Amniotic epithelial cell (primary cell): ENCODE data around the gene FZD1.

ENCODE experiments used
- DNase-seq: peaks from one replicate; pipeline ENCODE4 v3.0.0-alpha.2; 2010; ENCODE audit warnings: low read depth

The FZD1 gene

DNA sequence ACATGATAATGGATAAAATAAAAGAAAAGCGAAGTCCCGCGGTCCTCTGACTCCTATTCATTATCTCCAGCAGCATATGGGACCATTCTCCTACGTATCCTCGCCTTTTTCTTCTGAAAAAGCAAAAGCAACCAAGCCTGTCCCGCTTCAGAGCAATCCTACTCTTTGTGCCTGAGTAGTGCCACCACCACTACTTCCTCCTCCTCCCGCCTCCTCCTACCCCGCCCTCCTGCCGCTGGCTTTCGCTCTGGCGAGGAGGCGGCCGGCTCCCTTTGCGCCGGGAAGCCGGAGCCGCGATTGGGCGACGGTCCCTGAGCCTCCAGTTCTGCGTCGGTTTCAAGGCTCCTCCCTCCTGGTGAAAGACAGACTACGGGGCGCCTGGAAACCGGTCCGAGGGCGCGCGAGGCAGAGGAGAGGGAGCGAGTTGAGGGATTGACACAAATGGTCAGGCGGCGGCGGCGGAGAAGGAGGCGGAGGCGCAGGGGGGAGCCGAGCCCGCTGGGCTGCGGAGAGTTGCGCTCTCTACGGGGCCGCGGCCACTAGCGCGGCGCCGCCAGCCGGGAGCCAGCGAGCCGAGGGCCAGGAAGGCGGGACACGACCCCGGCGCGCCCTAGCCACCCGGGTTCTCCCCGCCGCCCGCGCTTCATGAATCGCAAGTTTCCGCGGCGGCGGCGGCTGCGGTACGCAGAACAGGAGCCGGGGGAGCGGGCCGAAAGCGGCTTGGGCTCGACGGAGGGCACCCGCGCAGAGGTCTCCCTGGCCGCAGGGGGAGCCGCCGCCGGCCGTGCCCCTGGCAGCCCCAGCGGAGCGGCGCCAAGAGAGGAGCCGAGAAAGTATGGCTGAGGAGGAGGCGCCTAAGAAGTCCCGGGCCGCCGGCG is at the start of gene FZD1:
FZD1 (plus strand) TSS at position 388 of the 878 bp plus-strand sequence; CDS start at position 836, 448 bp downstream.
- peak; percentile 98 for DNase-seq

DNA sequence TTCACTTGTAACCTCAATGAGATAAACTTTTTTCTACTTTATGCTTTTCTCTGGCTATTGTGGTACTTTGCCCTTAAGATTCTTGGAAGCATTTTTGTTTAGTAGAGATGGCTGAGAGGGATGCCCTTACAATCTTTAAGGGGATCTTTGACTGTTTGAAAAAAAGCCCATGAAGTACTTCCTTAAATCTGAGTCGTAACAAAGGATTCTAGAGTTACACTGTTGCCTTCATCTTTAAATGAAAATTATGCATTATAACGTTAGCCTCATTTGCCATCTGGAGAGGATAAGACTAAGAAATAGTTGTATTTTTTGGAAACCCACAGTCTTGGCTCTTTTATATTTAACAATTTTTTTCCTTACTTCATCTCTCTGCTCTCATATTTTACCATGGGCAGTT is 37.8 kb upstream of the FZD1 start:
- DNase-seq = no peak

DNA sequence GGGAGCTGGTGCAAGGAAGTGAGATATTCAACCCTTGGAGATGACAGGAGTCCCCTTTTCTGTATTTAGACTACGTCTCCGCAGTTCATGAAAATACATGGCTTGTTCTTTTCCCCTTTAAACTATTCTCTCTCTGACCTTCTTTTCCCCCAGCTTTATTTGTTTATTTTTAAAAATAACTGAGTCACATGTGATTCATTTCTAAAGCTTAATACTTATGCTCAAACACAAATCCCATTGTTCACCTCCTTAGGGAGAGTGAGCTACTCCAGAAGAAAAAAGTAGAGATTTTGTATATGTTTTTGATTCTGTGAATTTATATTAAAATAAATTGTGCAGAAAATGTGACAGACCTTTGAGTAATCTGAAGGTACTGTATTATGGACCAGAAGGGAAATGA is 35.9 kb upstream of the FZD1 start:
- DNase-seq = peak; percentile 18

DNA sequence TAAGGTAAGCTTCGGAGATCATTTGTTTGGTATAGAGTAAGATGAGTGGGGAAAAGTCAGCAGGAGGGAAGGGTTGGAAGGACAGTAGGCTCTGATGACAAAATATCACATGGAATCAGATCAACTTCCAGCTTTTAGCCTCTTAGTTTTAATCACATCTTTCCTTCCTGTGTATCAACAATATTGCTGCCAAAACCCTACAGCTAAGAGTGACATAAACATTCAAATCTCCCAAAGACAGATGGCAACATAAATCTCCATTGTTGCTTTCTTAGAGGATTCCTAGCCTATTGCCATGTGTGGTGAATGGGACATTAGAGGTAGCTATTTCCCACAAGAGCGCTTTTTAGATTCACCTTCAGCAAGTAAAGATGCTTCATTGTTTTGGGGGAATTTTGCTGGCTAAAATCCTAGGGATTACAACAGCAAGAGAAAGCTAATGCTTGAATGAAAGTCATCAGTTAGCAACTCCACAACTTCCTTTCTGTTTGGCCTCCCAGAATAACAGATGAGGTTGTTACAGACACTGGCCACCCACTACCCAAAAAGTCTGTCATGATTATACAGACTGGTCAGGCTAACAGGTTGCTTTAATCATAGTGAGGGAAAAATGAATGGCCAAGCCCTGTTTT is 35.2 kb upstream of the FZD1 start:
- no peak for DNase-seq

DNA sequence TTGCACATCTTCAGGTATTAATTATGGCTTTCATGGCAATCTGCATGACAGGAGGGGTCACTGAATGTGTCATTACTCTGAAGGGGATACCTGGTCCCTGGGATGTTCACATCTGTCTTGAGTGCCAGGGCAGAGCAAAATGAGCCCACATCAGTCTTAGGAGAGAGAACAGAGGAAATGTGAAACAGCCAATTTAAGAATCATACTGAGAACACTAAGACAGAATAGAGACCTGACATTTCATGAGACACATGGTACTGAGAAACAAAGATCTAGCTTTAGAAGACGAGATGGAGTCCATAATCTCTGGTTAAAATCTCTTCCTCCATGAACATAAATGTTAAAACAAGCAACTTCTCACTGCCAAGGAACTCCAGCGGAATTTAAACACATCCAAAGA is 34.1 kb upstream of the FZD1 start:
- no peak for DNase-seq

DNA sequence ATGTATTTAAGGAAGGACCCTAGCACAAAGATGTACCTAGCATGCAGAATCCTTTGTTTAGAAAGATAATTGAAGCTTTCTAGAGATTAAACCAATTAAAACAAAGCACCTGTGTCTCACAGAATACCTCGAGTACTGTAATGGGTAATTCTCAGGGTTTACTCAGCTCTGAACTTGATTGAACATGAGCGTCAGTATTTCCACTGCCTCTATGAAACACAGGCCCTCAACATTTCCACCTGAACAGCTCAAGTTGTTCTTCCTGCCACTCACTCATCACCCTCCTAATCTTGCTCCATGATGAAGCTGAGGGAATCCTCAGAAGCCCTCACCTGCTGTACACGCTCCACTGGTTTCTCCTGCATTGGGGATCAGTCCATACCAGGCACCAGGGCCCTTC is 33.7 kb upstream of the FZD1 start:
- DNase-seq = no peak

DNA sequence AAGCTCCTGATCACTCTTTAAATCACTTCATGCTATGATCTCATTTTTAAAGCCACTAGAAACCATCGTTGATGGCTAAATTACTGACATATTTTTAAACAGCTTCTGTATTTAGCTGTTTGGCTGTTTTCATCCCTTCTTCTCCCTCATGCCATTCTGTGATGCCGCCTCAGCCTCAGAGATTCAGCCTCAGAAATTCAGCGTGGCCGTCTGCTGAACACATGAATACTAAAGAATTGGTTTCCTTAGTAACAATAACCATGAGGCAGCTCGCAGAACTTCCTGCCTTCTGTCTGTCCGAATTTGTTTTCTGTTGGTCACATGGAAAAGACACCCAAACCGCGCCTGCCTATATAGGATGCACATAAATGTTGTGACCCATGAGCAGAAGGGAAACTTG is 31.0 kb upstream of the FZD1 start:
- no peak for DNase-seq

DNA sequence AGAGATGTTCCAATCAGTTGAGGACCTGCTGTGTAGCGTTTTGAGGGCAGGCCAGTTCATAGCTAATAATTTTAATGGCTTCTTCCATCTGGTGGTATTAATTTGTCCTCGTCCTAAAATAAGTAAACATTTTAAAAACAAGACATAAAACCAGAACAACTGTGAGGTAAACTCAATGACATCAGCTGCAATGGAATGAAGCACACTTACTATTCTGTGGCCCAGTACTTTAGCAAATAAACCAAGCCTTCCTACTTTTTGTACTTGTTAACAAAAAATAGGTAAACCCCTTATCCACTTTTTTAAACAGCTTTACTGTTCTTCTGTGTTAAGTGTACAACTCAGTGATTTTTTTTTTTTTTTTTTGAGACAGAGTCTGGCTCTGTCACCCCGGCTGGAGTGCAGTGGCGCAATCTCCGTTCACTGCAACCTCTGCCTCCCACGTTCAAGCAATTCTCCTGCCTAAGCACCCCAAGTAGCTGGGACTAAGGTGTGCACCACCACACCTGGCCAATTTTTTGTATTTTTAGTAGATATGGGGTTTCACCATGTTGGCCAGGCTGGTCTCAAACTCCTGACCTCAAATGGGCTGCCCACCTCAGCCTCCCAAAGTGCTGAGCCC is 28.9 kb upstream of the FZD1 start:
- DNase-seq = peak; percentile 30

DNA sequence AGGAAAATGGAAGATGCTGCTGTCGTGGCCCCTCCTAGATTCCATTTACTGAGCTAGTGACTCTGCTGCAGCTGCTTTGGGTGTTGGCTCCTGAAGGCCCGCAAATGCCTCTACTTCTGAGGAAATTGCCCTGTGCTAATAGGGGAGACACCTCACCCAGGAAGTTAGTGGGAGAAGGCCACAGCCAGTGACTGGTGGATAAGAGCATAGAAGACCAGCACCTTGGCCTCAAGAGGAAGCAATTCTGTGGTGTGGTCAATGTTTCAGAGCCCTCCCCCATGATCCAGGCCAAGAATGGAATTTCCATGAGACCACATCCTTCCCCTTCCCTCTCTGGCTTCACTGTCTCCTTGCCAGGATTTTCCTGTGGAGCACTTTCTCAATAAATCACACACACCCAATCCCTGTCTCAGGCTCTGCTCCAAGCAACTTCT is 25.0 kb upstream of the FZD1 start:
- DNase-seq = peak; percentile 96

DNA sequence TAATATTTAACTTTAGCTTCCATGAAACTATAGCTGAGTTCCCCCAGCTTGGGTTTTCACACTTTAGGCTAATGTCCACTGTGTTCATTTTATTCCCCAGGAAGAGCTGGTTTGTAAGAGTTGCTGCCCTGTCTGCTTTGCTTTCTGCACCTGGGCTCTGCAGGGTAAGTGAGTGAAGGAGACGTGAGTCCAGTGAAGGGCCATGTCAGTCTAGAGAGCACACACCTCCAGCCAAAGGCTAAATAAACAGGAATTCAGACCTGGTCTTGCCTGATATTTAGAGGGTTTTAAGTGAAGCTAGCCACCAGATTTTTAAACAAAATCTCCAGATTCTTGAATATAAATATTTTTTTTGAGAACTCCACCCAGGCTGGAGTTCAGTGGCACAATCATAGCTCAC is 24.5 kb upstream of the FZD1 start:
- DNase-seq = no peak

DNA sequence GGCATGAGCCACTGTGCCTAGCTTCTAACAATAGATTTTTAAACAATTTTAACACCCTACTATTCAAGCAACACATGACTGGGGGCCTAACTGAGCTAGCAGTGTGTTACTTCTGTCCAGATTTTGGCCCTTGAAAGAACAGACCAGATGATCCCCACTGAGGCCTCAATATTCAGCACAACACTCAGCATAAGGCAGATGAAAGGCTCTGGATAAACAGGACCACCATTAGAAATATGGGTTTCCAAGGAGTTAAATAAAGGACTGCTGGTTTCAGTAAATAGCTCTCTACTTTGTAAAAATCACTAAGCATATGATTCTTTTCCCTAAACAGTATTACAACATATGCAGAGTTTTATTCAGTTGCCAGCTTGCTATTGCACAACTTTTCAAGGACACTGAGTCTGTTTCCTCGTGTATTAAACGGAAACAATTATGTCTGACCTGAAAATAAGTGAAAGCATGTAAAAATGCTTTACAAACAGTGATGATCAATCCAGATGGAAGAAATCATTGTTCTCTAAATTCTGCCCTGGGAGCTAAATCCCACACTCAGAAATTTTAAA is 23.8 kb upstream of the FZD1 start:
- peak; percentile 87 for DNase-seq

DNA sequence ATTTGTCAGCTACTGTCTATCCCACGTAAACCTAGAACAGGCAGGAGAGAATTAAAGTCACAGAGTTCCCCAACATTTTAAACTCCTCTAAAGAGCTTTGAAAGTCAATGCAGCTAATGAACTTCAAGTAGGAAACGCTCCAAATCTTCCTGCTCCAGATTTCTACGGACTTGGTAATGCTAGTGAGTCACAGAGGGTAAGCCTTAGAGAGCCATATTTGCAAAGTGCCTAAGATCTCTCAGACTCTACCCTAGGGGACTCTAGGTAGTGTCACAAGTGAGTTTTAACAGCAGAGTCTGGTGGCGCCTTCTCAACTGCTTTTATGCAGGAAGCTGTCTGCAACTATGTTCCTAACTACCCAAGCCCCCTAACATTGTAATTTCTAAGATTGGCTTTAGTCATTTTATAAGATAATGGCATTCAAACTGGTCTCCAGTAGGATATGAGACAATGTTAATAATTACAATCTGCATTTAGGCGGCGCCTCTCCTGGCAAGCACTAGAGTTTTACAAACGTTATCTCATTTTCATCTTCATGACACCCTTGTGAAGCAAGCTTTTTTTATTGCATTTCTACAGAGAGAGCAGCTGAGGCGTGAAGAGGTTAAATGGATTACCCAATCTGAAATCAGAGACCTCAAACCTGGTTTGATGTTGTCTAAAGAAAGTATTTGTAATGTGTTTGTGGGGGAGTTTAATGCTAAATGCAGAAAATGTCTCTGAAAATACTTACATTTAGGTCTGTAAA is 22.0 kb upstream of the FZD1 start:
- DNase-seq = peak; percentile 52

DNA sequence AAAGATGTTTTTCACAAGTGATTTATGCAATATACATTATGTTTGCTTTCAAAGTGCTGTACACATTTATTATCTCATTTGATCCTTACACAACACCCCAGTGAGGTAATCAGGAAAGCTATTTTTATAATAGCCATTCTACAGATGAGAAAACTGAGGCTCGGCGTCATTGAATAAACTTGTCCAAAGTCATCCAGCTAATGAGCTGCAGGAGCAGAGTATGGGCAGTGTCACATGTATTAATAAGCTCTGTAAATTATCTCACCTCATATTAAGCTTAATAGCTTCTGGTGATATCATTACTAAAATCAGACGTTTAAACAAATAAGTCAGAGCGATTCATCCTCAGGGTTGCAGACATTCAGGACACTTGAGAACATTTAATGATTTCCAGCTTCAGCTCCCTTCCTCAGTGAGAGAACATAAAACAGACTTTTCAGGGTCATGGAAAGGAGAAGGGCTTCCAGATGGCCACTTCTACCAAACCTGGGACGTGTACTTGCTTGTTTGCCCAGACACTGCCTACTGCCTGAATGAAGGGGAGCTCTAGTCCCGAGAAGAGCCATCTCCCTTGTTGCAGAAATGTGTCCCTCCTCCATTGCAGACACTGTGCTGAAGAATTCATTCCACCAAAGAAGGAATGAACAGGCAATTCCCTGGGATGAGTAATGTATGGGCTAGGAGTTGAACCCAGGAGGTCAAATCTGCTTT is 20.5 kb upstream of the FZD1 start:
- DNase-seq = peak; percentile 44

DNA sequence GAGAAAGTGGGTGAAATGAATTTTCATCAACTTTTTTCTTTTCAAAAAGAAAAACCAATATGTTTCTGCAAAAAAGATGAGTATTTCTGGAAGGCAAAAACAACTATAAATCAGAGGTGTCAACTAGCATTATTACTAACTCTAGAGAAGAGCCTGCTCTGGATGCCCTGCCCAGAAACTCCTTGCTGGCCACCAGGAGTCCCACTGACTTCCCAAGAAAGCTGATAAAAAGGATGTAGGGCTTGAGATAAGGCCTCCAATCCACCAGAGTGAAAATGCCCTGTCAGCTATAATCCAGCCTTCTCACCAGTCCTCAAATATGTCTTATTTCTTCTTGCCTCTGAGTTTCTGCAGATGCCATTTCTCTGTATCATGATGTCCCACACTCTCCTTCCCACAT is 16.7 kb upstream of the FZD1 start:
- peak; percentile 59 for DNase-seq

DNA sequence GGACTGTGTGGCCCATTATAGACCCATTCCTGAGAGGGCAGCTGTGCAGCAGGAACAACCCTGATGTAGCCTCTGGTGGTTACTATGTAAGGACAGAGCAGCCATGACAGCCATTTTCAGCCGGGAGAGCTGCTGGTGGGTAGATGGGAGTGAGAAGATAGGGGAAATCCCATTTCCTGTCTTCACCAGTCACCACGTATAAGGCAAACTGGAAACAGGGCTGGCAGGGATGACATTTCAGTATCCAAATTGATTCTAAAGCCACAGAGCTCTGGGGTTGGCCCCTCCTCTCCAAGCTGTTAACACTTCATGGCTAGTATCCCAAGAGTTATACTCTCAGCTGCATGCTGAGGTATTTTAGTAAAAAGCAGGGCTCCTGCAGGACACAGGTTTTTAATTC is 15.2 kb upstream of the FZD1 start:
- DNase-seq = no peak

DNA sequence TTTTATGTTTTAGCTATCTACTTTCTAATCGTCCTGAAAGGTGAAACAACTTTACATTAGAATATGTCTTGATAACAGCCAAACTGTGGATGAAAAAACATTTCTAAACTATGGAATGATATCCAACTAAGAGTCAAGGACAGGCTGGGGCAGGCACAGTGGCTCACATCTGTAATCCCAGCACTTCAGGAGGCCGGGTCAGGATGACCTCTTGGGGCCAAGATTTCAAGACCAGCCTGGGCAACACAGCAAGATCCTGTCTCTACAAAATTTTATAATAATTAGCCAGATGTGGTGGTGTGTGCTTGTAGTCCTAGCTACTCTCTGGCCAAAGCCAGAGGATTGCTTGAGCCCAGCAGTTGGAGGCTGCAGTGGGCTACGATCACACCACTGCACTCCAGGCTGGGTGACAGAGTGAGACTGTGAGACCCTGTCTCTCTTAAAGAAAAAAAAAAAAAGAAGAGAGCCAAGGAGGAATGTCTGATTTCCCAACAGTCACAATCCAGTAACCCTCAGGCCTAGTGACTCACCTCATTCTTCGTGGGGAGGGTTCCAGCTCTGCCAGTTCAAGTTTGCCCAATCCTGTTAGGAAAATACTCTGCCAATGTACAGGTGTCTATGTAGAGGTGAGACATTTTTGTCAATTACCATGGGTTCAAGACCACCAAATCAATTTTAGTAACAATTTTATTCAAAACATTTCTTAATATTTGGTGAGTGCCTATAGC is 14.6 kb upstream of the FZD1 start:
- DNase-seq = peak; percentile 85

DNA sequence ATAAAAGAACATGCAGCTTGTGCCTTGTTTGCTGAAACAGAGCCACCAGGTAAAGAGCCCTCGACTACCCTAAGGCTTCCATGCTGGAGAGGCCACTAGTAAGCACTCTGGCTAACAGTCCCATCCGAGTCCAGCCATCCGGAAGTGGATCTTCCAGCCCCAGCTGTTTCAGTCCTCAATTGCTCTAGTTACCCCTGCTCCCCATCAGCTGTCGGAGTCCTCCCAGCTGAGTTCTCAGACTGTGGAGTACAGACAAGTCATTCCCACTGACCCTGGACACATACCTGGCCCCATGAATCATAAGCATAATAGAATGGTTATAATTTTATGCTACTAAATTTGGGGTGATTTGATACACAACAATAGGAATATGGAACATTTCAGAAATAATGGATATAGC is 13.5 kb upstream of the FZD1 start:
- DNase-seq = no peak

DNA sequence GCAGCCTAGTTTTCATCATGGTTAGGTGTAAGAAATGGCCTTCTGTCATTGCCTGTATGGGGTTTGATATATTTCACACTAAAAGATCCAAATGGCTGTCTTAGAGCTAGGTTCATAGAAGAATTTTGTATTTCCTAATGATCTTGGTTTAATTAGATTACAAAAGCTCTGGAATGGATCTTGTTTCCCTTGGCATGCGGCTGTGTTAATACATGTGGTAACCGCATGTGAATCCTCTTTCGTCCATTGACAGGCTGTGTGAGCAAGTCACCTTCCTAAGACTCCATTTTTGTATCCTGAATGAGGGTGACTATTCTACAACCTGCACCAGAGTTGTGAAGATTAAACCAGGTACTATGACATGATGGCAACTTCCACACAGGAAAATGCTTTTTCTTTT is 12.4 kb upstream of the FZD1 start:
- DNase-seq = no peak

DNA sequence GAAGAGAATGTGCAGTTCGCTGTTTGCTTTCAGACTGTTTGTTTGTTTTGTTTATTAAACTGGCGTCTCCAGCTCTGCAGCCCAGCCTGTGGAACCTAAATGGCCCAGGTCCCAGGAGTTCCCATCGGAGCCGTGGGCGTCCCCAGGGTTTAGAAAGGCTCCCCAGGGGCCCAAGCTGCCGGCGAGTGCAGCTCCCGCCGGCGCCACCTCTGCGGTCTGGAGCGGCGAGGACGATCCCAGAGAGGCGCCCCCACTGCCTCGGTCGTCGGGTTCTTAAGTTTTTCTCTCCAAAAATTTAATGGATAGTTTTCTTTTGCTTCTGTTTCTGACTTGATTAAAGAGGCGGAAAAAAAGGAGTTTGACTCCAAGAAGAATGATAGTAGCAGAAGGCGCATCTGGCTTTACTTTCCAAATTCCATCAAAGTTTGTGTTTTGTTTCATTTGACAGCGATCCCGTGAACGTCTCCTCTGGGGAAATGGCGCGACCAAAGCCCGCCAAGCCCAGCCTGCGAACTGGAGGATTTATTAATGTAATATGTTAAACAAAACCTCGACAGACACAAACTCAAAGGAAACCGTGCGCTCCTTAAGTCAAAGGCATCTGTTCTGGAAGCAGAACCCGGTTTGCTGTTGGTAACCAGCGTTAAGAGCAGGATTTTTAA is 718 bp upstream of the FZD1 start:
- no peak for DNase-seq
